K562 (cell line): ENCODE measurements around the gene EXOC3. TPM values are rescaled to one million over a fixed set of nuclear protein-coding genes. Genes with fewer than 3 reads are reported as not detected.
A peak's percentile ranks its signal among the peaks of the same experiment; 100 is the strongest.

Source experiments
- ATAC-seq: fragments of 200-7000 bp; cut with Tn5 transposase; 3 replicates; pipeline ENCODE4 v1.9.1; 2020; ENCODE audit warnings: moderate library complexity
- BruUV-seq: library from RNA; stranded (reverse); fragments of 400-500 nt; replicated peaks from 2 replicates; lab custom pipeline; 2021; lab: Mats Ljungman, UMichigan
- CTCF ChIA-PET: fragments of 300-600 bp; formaldehyde crosslinking; extraction: SDS; loops from one replicate; lab custom pipeline; 2021; ENCODE audit warnings: low intra/inter-chr PET ratio; lab: Yijun Ruan, JAX
- POLR2A ChIA-PET: fragments of 300-600, 350-650 bp; sonication (Branson Sonifier 250); formaldehyde crosslinking; extraction: SDS; loops from one replicate; lab custom pipeline; 2021; ENCODE audit warnings: antibody characterized with exemption, inconsistent platforms; lab: Yijun Ruan, JAX
- DNase-seq, 4 experiments: peaks; one replicate each; pipeline versions ENCODE4 v3.0.0 to v3.0.0-alpha.2; 2011 to 2018; ENCODE audit warnings: low spot score in 3 of 4, mixed read lengths in 3 of 4; ENCODE audit errors: extremely low read depth in 1 of 4
- FAIRE-seq: peaks from 2 replicates; lab custom pipeline; 2011; peaks lifted over from hg19 to GRCh38; lab: Jason Lieb, UNC
- H2AFZ ChIP-seq: 2 replicates; pipeline ENCODE4 v1.6.0; 2011; ENCODE audit warnings: low read depth, low read length, control low read depth, inconsistent platforms
- H3K27ac ChIP-seq: fragments of 200-600 bp; 3 replicates; pipeline ENCODE4 v1.8.0; 2011; ENCODE audit warnings: low read depth, mild to moderate bottlenecking, control low read depth, inconsistent platforms, low read length, moderate library complexity, mixed read lengths; ENCODE audit errors: extremely low read depth
- H3K27me3 ChIP-seq, 2 experiments: fragments of 300-600 bp in 1 of 2; 2 replicates in 1 of 2; 3 replicates in 1 of 2; pipeline versions ENCODE4 v1.6.0 to v1.8.0; 2011; ENCODE audit warnings: inconsistent platforms in 2 of 2, low read length in 2 of 2, mild to moderate bottlenecking in 1 of 2, mixed read lengths in 1 of 2, moderate library complexity in 1 of 2; ENCODE audit not compliant: control insufficient read depth in 2 of 2, insufficient read depth in 2 of 2
- H3K36me3 ChIP-seq: fragments of 300-600 bp; 3 replicates; pipeline ENCODE4 v1.8.0; 2011; ENCODE audit warnings: mild to moderate bottlenecking, low read length, inconsistent platforms; ENCODE audit not compliant: control insufficient read depth, insufficient read depth
- H3K4me1 ChIP-seq, 2 experiments: fragments of 200-600 bp in 1 of 2; replicated peaks in 1 of 2; 2 replicates in 1 of 2; 3 replicates in 1 of 2; pipeline versions ENCODE4 v1.5.1 to v1.8.0; 2011; ENCODE audit warnings: inconsistent platforms in 2 of 2, low read length in 2 of 2, mild to moderate bottlenecking in 1 of 2, mixed read lengths in 1 of 2, moderate library complexity in 1 of 2; ENCODE audit not compliant: control insufficient read depth in 2 of 2, insufficient read depth in 2 of 2
- H3K4me2 ChIP-seq: 2 replicates; pipeline ENCODE4 v1.6.1; 2011; ENCODE audit warnings: low read length, control low read depth, inconsistent platforms, mixed read lengths; ENCODE audit not compliant: insufficient read depth
- H3K4me3 ChIP-seq: fragments of 200-600 bp; sonication (generic), shearing (Covaris generic); 2 replicates; pipeline ENCODE4 v1.5.1; 2016; ENCODE audit warnings: control low read depth, inconsistent platforms
- H3K79me2 ChIP-seq: fragments of 200-600 bp; 3 replicates; pipeline ENCODE4 v1.8.0; 2011; ENCODE audit warnings: low read length, inconsistent platforms; ENCODE audit not compliant: control insufficient read depth, insufficient read depth
- H3K9ac ChIP-seq, 2 experiments: 2 replicates each; pipeline versions ENCODE4 v1.6.0 to v1.6.1; 2011; ENCODE audit warnings: low read depth in 2 of 2, low read length in 2 of 2, control low read depth in 1 of 2, inconsistent platforms in 1 of 2, mild to moderate bottlenecking in 1 of 2, mixed read lengths in 1 of 2; ENCODE audit not compliant: insufficient read depth in 1 of 2
- H3K9me1 ChIP-seq: one replicate; pipeline ENCODE4 v1.6.0; 2011; ENCODE audit warnings: inconsistent platforms, mild to moderate bottlenecking, low read length, moderate library complexity; ENCODE audit not compliant: control insufficient read depth, insufficient read depth
- H3K9me3 ChIP-seq: replicated peaks from 2 replicates; pipeline ENCODE4 v1.5.1; 2011; ENCODE audit warnings: low read depth, low read length, inconsistent platforms; ENCODE audit not compliant: control insufficient read depth, insufficient read depth
- H4K20me1 ChIP-seq: replicated peaks from 2 replicates; pipeline ENCODE4 v1.6.1; 2011; ENCODE audit warnings: low read length, inconsistent platforms, mixed read lengths; ENCODE audit not compliant: control insufficient read depth, insufficient read depth
- E2F6 ChIP-seq, 2 experiments: IDR thresholded peaks; 2 replicates each; pipeline ENCODE4 v1.6.1; 2011; ENCODE audit warnings: borderline replicate concordance in 1 of 2, control low read depth in 1 of 2, low read depth in 1 of 2, low read length in 1 of 2, mild to moderate bottlenecking in 1 of 2, mixed read lengths in 1 of 2, moderate library complexity in 1 of 2; ENCODE audit not compliant: insufficient read depth in 1 of 2, insufficient read length in 1 of 2, poor library complexity in 1 of 2, severe bottlenecking in 1 of 2; ENCODE audit errors: extremely low read depth in 1 of 2
- PML ChIP-seq: IDR thresholded peaks from 2 replicates; pipeline ENCODE4 v1.6.1; 2012; ENCODE audit warnings: low read length, inconsistent platforms
- WGBS: fragments of 100-300 bp; shearing (Covaris generic); methylation state at CpG from one replicate; pipeline ENCODE4 v1.1.6; 2016; ENCODE audit warnings: low coverage, mixed read lengths; ENCODE audit not compliant: insufficient coverage; ENCODE audit errors: missing lambda C conversion rate; 5-methylcytosine and 5-hydroxymethylcytosine counted together
- in situ Hi-C: fragments of 300-500 bp; cut with MboI; formaldehyde crosslinking; loops from 4 replicates; pipeline ENCODE4 v1.15.0; 2018; ENCODE audit warnings: inconsistent platforms, mixed read lengths
- intact Hi-C: fragments of 100-400 bp; cut with micrococcal nuclease; formaldehyde crosslinking; loops from 2 replicates; pipeline ENCODE4 v1.14.2; 2022
- polyA plus RNA-seq, 8 experiments: library from polyadenylated mRNA; depleted of rRNA in 4 of 8; stranded (reverse) in 5 of 8; unstranded in 3 of 8; fragments of >200 nt; fragmentation: Nextera tagmentation in 2 of 8; fragmentation: Illumina TruSeq in 1 of 8; extraction: Ambion mirVana in 2 of 8; extraction: Trizol in 1 of 8; gene quantifications; 2 replicates each; pipeline versions ENCODE4 v1.2.1 to v1.2.3, GENCODE V29; 2011 to 2014; ENCODE audit warnings: inconsistent platforms in 1 of 8, missing spikeins in 1 of 8
- total RNA-seq, 7 experiments: library from RNA; depleted of rRNA in 6 of 7; stranded (reverse); fragments of >200 nt in 6 of 7; fragmentation: Illumina TruSeq in 2 of 7; extraction: Trizol in 2 of 7; gene quantifications; 2 replicates each; pipeline versions ENCODE4 v1.2.1 to v1.2.3, GENCODE V29; 2011 to 2021; ENCODE audit warnings: low replicate concordance in 1 of 7

The EXOC3 gene
- total and polyA plus RNA-seq, 9 of the 15 experiments (the other 6 are each of a cell fraction or from before 2014, with no cell fraction given): 1.4 to 41.9 (median 22.4) TPM

DNA sequence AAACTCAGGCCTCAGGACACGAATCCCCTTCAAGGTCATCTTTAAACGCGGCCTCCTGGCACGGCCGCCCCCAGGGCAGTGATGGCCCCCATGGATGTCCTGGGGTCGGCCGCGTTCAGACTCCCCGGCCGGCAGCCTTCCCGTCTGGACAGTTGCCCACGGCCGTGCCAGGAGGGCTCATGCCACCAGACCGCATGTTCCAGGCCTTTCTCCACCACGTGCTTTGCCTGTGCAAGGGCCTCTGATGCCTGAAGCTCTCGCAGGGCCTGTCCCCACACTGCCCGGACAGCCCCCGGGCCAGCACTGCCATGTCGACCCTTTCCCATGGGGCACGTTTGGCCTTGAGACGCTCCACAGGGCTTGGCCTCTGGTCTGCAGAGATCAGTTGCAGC lies 46.7 kb downstream of the EXOC3 start:
- Histone ChIP-seq H3K79me2 (no peaks in the 10 kb centered on the region), H3K9me1 (peaks cover 4% of the 10 kb centered on the region), H3K4me1 (peaks cover 8 to 79% of the 10 kb centered on the region in 2 experiments; a peak in 3 of 5 replicates), H3K4me2 (no peak overlapping the region), H3K27ac (no peak overlapping the region), H3K4me3 (no peak overlapping the region), H3K9me3 (no peaks in the 10 kb centered on the region), H2AFZ (no peak overlapping the region), H3K9ac (no peak overlapping the region), H4K20me1 (peaks cover 8% of the 10 kb centered on the region; the same call in 1 of the 2 replicates), H3K27me3 (peaks cover 31 to 56% of the 10 kb centered on the region in 2 experiments; a peak in 4 of 5 replicates), H3K36me3 (no peaks in the 10 kb centered on the region)
- DNase-seq (no peak), ATAC-seq (no peak), FAIRE-seq (no peak)
- BruUV-seq: no TSS peak
- CTCF ChIA-PET: no interaction called here
- POLR2A ChIA-PET: no interaction called here
- intact Hi-C loops (no loop called here), in situ Hi-C loops (no loop called here)
- no peak for TF ChIP-seq PML
- TF ChIP-seq E2F6 (IDR thresholded peaks at IDR 0.05; ENCODE audit: borderline replicate concordance in 1 of 2, extremely low read depth in 1 of 2, insufficient read depth in 1 of 2, insufficient read length in 1 of 2, low read depth in 1 of 2, low read length in 1 of 2, poor library complexity in 1 of 2, severe bottlenecking in 1 of 2): peak in 1 of 2 experiments; percentile 28
- 33% methylated on average over 16 of the region's 21 CpGs for WGBS
